Stimulated activated naive CD8-positive, alpha-beta T cell treated with anti-CD3 and anti-CD28 coated beads, Interleukin-15, Interleukin-2, amounts not matched to agents 100 U/mL and 50 U/mL, for 24 hours (primary cell): Measurements from ENCODE around the gene LPCAT1.
"Not testable (repeated sequence)": the region's sequence is repeated elsewhere in the genome, so short reads cannot be mapped to it uniquely, and the experiment has no call there.

Experiments
- ATAC-seq: fragments of 150-1000 bp; cut with Tn5 transposase; one replicate; pipeline ENCODE4 v1.10.0; 2021
- DNase-seq: peaks from one replicate; pipeline ENCODE4 v3.0.0; 2021

Gene LPCAT1

GRCh38 chr5:1523793-1524480 lies at the start of gene LPCAT1:
Gene LPCAT1, minus strand, starts transcription at chr5:1523960. Its CDS starts 116 bp downstream, at chr5:1523844.
- ATAC-seq (peak; percentile 84), DNase-seq (peak; percentile 85)

GRCh38 chr5:1571875-1572274 lies 48.1 kb upstream of the LPCAT1 start:
- not testable (repeated sequence) for DNase-seq, ATAC-seq

- no peak for ATAC-seq
These were observed 47.2 kb upstream of the LPCAT1 start for GRCh38 chr5:1570975-1571374.

GRCh38 chr5:1568201-1568979 lies 44.6 kb upstream of the LPCAT1 start:
- DNase-seq: no peak
- no peak for ATAC-seq

More at GRCh38 chr5:1570975-1571374, 47.2 kb upstream of the LPCAT1 start:
- no peak for DNase-seq

- not testable (repeated sequence) for DNase-seq, ATAC-seq
These were observed 43.9 kb upstream of the LPCAT1 start for GRCh38 chr5:1567527-1568200.

- ATAC-seq (no peak), DNase-seq (no peak)
These were observed 42.3 kb upstream of the LPCAT1 start for GRCh38 chr5:1565737-1566734.

GRCh38 chr5:1564824-1565736 lies 41.3 kb upstream of the LPCAT1 start:
- ATAC-seq (no peak), DNase-seq (no peak)

GRCh38 chr5:1564182-1564748 lies 40.5 kb upstream of the LPCAT1 start:
- no peak for DNase-seq
- peak; percentile 44 for ATAC-seq

- no peak for ATAC-seq
- DNase-seq: no peak
These were observed 39.9 kb upstream of the LPCAT1 start for GRCh38 chr5:1563617-1564181.

GRCh38 chr5:1563051-1563461 lies 39.3 kb upstream of the LPCAT1 start:
- DNase-seq (no peak), ATAC-seq (no peak)

- DNase-seq (no peak), ATAC-seq (no peak)
These were observed 38.8 kb upstream of the LPCAT1 start for GRCh38 chr5:1562599-1562998.

GRCh38 chr5:1561402-1561929 lies 37.7 kb upstream of the LPCAT1 start:
- no peak for ATAC-seq
- DNase-seq: no peak

GRCh38 chr5:1560499-1560898 lies 36.7 kb upstream of the LPCAT1 start:
- not testable (repeated sequence) for DNase-seq, ATAC-seq

- no peak for DNase-seq
These were observed 35.2 kb upstream of the LPCAT1 start for GRCh38 chr5:1558944-1559343.

GRCh38 chr5:1557114-1557873 lies 33.5 kb upstream of the LPCAT1 start:
- DNase-seq (no peak), ATAC-seq (no peak)

More at GRCh38 chr5:1558944-1559343, 35.2 kb upstream of the LPCAT1 start:
- ATAC-seq: no peak

- no peak for DNase-seq
- no peak for ATAC-seq
These were observed 32.3 kb upstream of the LPCAT1 start for GRCh38 chr5:1555808-1556731.

GRCh38 chr5:1555011-1555807 lies 31.4 kb upstream of the LPCAT1 start:
- DNase-seq (no peak), ATAC-seq (no peak)
